Astrocyte of the cerebellum (primary cell): ENCODE measurements around the gene SLC15A1.

Source experiments
- DNase-seq: peaks from one replicate; pipeline ENCODE4 v3.0.0-alpha.2; 2011; ENCODE audit warnings: low read depth
- H3K4me3 ChIP-seq: 2 replicates; pipeline ENCODE4 v1.5.1; 2011; ENCODE audit warnings: mild to moderate bottlenecking, low read depth, low read length, moderate library complexity
- CTCF ChIP-seq: IDR thresholded peaks from 2 replicates; pipeline ENCODE4 v1.5.1; 2012; ENCODE audit warnings: low read length, low read depth, moderate library complexity, mild to moderate bottlenecking; ENCODE audit errors: missing control alignments
- in situ Hi-C: cut with HindIII; loops from 2 replicates; pipeline ENCODE4 v1.10.0; 2017; ENCODE audit warnings: low sequenced_read_pairs

The SLC15A1 gene

GRCh38 chr13:98741741-98742435 is 10.6 kb downstream of the SLC15A1 start:
- DNase-seq = no peak
- TF ChIP-seq CTCF = no peak
- in situ Hi-C loops = no loop called here
- H3K4me3 ChIP-seq = no peak overlapping the region

- TF ChIP-seq CTCF = no peak
- no peak overlapping the region for H3K4me3 ChIP-seq
- no peak for DNase-seq
- in situ Hi-C loops = no loop called here
These were observed 12.3 kb downstream of the SLC15A1 start for GRCh38 chr13:98740131-98740530.

GRCh38 chr13:98738993-98739392 is 13.5 kb downstream of the SLC15A1 start:
- no peak for DNase-seq
- in situ Hi-C loops = no loop called here
- no peak for TF ChIP-seq CTCF
- no peak overlapping the region for H3K4me3 ChIP-seq

- in situ Hi-C loops = no loop called here
These were observed 14.3 kb downstream of the SLC15A1 start for GRCh38 chr13:98738213-98738612.

GRCh38 chr13:98731925-98732324 is 20.5 kb downstream of the SLC15A1 start:
- no peak for DNase-seq
- in situ Hi-C loops = no loop called here
- no peak for TF ChIP-seq CTCF

More at GRCh38 chr13:98738213-98738612, 14.3 kb downstream of the SLC15A1 start:
- H3K4me3 ChIP-seq = no peak overlapping the region
- no peak for DNase-seq
- no peak for TF ChIP-seq CTCF

GRCh38 chr13:98731038-98731437 is 21.4 kb downstream of the SLC15A1 start:
- no peak overlapping the region for H3K4me3 ChIP-seq
- DNase-seq = no peak
- no peak for TF ChIP-seq CTCF
- in situ Hi-C loops = no loop called here

More at GRCh38 chr13:98731925-98732324, 20.5 kb downstream of the SLC15A1 start:
- no peak overlapping the region for H3K4me3 ChIP-seq
